ENCODE data around the gene ENO3.

The ENO3 gene

GRCh38 chr17:4973256-4974114 is 22.6 kb downstream of the ENO3 start:
- no peak for DNase-seq (ENCODE audit: low read depth)

DNA sequence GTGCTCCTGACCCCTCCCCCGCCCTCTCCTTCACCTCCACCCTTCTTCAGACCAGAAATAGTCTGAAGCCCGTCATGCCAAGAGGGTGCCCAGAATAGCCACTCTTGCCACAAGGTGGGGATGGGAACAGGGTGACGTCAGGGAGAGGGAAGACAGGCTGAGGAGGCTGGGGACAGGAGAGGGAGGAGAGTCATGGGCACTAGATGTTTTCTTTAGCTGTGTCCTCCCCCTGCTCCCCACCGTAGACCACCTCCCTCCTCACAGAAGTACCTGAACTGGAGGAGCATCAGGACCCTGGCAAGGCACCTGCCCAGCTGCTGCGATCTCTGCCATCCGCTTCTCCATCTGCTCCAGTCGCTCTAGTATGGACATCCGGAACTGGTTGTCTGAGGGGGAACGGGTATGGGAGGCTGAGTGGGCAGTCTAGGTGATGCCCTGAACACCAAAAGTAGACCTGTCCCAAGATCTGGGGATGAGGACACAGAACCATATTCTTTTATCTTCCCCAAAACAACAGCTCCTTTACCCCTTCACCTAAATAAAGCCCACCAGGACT is 23.3 kb downstream of the ENO3 start:
- DNase-seq (ENCODE audit: low read depth) = no peak

- no peak for DNase-seq (ENCODE audit: low read depth)
Observed at GRCh38 chr17:4978726-4979125, 27.8 kb downstream of the ENO3 start.

GRCh38 chr17:4980644-4981216 is 29.8 kb downstream of the ENO3 start:
- DNase-seq (ENCODE audit: low read depth) = no peak

DNA sequence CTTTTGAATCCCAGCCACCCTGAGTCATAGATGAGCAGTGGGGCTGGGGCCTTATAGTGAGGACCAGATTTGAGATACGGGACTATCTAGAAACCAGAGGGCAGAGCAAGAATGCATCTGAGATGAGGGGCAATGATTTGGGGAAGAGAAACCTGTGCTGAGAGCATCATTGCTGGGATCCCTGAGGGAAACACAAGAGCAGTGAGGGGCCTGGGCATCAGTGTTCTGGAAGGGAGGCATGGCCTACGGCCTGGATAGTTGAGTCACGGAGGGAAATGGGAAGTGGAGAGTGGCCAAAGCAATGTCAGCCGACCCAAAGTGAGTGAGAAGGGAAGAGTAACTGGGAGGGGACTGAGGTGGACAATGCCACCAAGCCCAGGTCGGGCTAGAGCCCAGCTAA is 31.4 kb downstream of the ENO3 start:
- DNase-seq (ENCODE audit: low read depth) = no peak

- DNase-seq (ENCODE audit: low read depth) = no peak
Observed at GRCh38 chr17:4986403-4986802, 35.5 kb downstream of the ENO3 start.

DNA sequence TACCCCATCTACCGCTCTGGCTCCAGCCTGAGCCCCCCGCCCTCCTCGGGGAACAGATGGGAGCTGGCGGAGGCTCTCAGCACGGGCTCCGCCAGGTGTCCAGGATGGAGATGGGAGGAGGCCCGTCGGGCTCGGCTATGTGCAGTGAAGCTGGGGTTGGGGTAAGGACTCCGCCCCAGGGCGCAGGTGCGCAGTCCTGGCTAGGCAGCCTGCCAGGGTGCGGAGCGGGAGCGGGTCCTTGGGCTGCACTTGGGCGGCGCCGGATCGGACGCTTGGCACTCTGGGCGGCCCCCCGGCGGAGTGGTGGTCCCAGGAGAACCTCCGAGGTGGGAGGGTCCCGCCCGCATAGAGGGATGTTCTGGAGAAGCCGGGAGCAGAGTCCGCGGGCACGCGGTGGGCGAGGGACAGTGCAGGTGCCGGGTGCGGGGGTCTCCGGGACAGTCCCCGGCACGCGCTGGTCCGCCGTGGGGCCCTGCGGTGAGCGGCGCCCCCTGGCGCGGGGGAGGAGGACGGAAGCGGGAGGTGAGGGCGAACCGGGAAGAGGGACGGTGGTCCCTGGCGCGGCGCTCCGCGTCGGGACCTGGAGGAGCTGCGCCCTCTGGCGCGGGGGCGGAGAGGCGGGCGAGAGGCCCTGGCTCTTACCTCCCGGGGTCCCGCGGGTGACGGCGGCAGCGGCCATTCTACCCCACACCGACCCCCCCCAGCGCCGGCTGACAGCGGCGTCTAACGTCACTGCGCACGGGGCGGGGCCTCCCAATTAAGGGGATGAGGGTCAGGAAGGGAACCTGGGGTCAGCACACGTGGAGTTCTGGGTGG is 36.2 kb downstream of the ENO3 start, which contains the start of gene CAMTA2:
Gene CAMTA2 (minus strand): TSS at position 725 of the 816 bp plus-strand sequence. CDS start 1,453 bp downstream, outside the sequence.
- DNase-seq (ENCODE audit: low read depth) = peak; percentile 81

DNA sequence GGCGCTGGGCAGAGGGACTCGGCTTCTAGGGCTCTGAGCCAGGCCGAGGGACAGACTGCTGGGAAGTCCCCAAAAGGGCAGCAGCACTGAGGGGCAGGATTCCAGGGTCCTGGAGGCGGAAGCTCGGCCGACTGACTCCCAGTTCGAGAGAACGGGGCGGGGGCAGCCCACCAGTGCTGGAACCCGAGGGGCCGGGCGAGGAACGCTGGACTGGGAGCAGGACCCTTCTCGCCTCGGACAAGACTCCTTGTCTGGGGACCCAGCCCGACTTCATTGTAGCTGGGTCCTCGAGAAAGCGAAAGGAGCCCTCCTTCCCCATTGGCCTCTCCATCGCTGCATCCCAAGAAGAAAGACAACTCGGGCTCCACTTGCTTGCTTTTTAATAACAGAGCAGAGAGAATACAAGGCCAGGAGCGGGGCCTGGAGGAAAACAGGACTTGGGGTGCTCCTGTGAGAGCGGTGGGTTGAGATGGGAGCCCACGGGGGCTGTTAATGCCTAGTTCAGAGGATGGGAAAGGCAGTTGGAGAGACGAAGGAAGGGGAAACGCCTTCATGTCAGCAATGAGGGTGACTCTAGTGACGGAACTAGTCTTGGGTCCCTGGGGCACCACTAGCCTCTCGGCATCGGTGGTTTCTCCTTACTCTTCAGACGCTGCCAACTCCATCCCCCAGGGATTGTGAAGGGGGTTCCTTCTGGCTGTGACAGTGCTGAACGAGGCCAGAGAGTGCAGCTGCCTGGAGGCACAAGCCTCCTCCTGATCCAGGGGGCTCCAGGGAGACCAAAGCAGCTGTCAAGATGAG is 37.0 kb downstream of the ENO3 start:
- DNase-seq (ENCODE audit: low read depth) = no peak

- no peak for DNase-seq (ENCODE audit: low read depth)
Observed at GRCh38 chr17:4994081-4994595, 43.2 kb downstream of the ENO3 start.

GRCh38 chr17:4997302-4998026 is 46.5 kb downstream of the ENO3 start, which contains the start of the genes INCA1 and KIF1C:
Gene INCA1 (minus strand): TSS chr17:4997522. CDS start chr17:4994437, 3,085 bp downstream.
Gene KIF1C (plus strand): TSS chr17:4997950. CDS start chr17:5000247, 2,297 bp downstream.
- DNase-seq (ENCODE audit: low read depth) = peak; percentile 87

- no peak for DNase-seq (ENCODE audit: low read depth)
Observed at GRCh38 chr17:4998027-4998731, 47.3 kb downstream of the ENO3 start.

DNA sequence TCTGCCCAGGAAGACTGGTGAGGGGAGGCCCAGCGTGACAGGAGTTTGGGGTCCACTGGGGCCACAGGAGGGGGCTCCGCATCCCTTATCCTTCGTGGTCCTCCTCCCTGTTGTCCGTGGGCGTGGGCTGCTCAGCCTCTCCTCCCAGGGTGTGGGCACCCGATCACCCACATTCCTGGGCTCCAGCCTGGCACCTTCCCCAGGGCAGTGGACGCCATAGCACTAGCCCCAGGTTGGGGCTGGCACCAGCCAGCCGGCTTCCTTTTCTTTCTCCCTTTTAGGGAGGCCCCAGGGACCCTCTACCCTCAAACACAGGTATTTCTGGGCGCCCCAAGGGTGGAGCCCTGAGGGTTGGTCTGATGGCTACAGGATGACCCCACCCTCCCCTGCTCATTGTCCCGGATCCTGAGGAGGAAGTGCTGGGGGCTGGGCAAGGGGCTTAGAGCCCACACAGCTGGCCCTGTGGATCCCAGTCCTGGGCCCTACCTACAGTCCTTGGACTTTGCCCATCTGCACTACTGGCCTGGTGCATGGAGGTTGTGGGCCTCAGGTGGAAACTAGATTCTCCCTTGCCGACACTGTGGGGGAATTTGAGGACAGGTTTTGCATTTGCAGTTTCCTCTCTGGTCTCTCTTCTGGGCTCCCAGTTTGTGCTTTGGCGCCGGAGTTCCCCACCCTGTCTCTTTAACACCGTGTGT is 48.0 kb downstream of the ENO3 start:
- DNase-seq (ENCODE audit: low read depth) = no peak

GRCh38 chr17:4999430-5000093 is 48.6 kb downstream of the ENO3 start:
- DNase-seq (ENCODE audit: low read depth) = no peak

DNA sequence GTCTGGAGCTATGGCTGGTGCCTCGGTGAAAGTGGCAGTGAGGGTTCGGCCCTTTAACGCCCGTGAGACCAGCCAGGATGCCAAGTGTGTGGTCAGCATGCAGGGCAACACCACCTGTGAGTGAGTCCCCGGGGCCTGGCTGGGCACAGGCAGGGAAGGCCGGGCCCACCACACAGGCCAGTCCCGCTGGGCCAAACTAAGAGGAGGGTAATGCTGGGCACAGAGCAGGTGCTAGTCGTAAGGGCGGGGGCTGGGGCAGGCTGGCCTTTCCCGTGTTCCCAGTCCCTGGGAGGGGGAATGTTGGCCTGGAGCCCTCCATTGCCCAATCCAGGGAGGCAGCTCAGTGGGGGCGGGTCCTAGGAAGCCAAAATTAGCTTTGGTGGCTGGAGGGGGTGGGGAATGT is 49.3 kb downstream of the ENO3 start:
- DNase-seq (ENCODE audit: low read depth) = no peak

GRCh38 chr17:5002121-5002788 is 51.3 kb downstream of the ENO3 start:
- DNase-seq (ENCODE audit: low read depth) = no peak

GRCh38 chr17:5003214-5003867 is 52.4 kb downstream of the ENO3 start:
- no peak for DNase-seq (ENCODE audit: low read depth)
